ENCODE results near the gene PDSS2. TPM values are rescaled to one million over a fixed set of nuclear protein-coding genes. Genes with fewer than 3 reads are reported as not detected.

The PDSS2 gene
- total RNA-seq, 2 donors from 2014 or later: 8.2 to 13.7 TPM

DNA sequence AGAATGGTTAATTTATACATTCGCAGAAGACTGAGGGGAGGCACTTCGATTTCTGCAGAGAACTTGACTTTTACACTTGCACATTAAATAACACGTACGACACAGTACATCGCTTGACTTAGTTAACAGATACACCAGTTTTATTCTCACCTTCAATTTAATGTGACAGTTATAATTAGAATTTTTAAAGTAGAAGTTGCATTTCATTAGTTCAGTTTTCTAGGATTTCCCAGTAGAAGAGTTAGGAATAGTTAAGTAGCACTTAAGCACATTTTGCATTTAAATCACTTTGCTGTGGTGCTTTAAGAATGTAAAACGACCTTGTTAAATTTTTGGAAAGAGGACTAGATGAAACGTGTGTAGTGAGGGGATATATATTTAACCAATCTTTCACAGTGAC lies 342.4 kb downstream of the PDSS2 start:
- H3K36me3 ChIP-seq (ENCODE audit: control insufficient read depth, insufficient read depth, low read length): peaks cover 7% of the 10 kb centered on the region
- no peak overlapping the region for H3K9ac ChIP-seq (ENCODE audit: extremely low read depth, low read length, poor library complexity, severe bottlenecking)
- H3K27me3 ChIP-seq (ENCODE audit: control insufficient read depth, insufficient read depth, low read length, poor library complexity, severe bottlenecking): no peaks in the 10 kb centered on the region
- Mint-ChIP-seq H3K4me1 (peaks cover 37% of the 10 kb centered on the region), H3K9me3 (no peaks in the 10 kb centered on the region), H3K4me3 (peak overlapping the region; percentile 69), H3K36me3 (ENCODE audit: low read depth) (peaks cover 8% of the 10 kb centered on the region), H3K27ac (peak overlapping the region; percentile 94), H3K27me3 (ENCODE audit: insufficient read depth) (no peaks in the 10 kb centered on the region)
- TF ChIP-seq, protein P1, sequence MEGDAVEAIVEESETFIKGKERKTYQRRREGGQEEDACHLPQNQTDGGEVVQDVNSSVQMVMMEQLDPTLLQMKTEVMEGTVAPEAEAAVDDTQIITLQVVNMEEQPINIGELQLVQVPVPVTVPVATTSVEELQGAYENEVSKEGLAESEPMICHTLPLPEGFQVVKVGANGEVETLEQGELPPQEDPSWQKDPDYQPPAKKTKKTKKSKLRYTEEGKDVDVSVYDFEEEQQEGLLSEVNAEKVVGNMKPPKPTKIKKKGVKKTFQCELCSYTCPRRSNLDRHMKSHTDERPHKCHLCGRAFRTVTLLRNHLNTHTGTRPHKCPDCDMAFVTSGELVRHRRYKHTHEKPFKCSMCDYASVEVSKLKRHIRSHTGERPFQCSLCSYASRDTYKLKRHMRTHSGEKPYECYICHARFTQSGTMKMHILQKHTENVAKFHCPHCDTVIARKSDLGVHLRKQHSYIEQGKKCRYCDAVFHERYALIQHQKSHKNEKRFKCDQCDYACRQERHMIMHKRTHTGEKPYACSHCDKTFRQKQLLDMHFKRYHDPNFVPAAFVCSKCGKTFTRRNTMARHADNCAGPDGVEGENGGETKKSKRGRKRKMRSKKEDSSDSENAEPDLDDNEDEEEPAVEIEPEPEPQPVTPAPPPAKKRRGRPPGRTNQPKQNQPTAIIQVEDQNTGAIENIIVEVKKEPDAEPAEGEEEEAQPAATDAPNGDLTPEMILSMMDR (conservative IDR thresholded peaks at IDR 0.05): no peak
- H3K9me3 ChIP-seq (ENCODE audit: control insufficient read depth, low read length): no peaks in the 10 kb centered on the region
- DNase-seq: no peak
- H3K27ac ChIP-seq (ENCODE audit: low read depth, low read length): peak overlapping the region; percentile 96
- H3K4me3 ChIP-seq (ENCODE audit: low read length): peak overlapping the region; percentile 86
- peaks cover 12% of the 10 kb centered on the region for H3K4me1 ChIP-seq (ENCODE audit: control insufficient read depth, insufficient read depth, low read length)
- WGBS, 2 experiments (ENCODE audit: insufficient coverage in 1 of 2, insufficient read length in 1 of 2): 3% methylated on average over 6 of the region's 7 CpGs; no CpG with 5 or more reads in 1 of the 2 experiments

DNA sequence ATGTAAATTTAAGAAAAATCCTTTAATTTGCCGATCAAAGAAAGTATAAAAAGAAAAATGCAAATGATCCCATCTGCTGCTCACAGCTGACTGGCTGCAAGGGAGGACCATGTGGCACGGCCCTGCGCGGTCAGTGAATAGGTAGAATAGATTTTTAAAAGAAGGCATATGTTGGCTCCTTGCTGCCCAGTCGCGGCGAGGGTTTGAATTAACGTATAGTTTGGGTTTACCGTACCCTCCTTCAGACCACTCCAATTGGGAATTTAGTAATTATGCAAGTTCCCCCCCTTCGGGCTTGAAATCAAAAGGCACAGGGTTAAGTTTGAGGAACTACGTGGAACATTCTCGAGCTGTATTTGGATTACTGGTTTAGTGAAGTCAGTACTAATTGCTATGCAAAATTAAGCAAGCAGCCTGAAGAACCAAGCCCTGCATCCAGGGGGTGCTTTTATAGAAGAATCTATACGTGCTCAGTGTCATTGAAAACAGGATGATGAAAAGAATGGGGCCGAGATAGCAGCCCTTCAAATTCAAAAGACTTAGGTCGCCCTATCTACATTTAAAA lies 343.0 kb downstream of the PDSS2 start:
- no peaks in the 10 kb centered on the region for H3K27me3 ChIP-seq (ENCODE audit: control insufficient read depth, insufficient read depth, low read length, poor library complexity, severe bottlenecking)
- Mint-ChIP-seq H3K27me3 (ENCODE audit: insufficient read depth) (no peaks in the 10 kb centered on the region), H3K4me1 (peaks cover 32% of the 10 kb centered on the region), H3K4me3 (peak overlapping the region; percentile 69), H3K9me3 (no peaks in the 10 kb centered on the region), H3K27ac (peak overlapping the region; percentile 94), H3K36me3 (ENCODE audit: low read depth) (peaks cover 11% of the 10 kb centered on the region)
- H3K36me3 ChIP-seq (ENCODE audit: control insufficient read depth, insufficient read depth, low read length): peaks cover 8% of the 10 kb centered on the region
- H3K4me3 ChIP-seq (ENCODE audit: low read length): peak overlapping the region; percentile 86
- peak overlapping the region; percentile 73 for H3K9ac ChIP-seq (ENCODE audit: extremely low read depth, low read length, poor library complexity, severe bottlenecking)
- peaks cover 10% of the 10 kb centered on the region for H3K4me1 ChIP-seq (ENCODE audit: control insufficient read depth, insufficient read depth, low read length)
- WGBS, 2 experiments (ENCODE audit: insufficient coverage in 1 of 2, insufficient read length in 1 of 2): 0% methylated on average over 7 to 15 of the region's 15 CpGs
- peak; percentile 85 for DNase-seq
- H3K9me3 ChIP-seq (ENCODE audit: control insufficient read depth, low read length): no peaks in the 10 kb centered on the region
- TF ChIP-seq, protein P1 (conservative IDR thresholded peaks at IDR 0.05): peak; percentile 51
- H3K27ac ChIP-seq (ENCODE audit: low read depth, low read length): peak overlapping the region; percentile 96

DNA sequence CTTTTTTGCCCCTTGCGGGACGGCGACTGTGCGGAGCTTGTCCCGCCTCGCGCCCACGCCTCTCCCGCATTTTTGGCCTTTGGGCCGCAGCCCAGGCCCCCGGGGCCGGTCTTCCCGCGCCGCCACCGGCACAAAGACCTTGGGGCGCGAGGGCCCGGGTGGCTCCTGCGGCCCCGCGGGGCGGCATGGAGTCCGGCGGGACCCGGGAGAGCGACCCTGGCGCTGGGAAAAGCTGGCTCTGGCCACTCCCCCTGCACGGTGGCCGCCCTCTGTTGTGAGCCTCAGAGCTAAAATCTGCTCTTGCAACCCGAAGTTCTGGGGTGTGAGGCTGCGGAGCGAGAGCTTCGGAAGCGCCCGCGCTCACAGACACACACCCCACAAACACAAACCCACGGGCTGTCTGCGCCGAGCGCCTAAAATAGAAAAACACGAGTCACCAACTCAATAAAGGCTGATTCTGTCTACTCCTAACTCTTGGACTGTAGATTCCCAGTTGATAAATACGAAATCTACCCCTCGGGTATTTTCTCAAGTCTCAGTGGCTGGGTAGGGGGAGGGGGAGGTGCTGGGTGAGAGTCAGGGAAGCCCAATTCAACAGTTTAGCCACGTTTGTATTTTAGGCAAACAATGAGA lies 343.6 kb downstream of the PDSS2 start:
- Mint-ChIP-seq H3K9me3 (no peaks in the 10 kb centered on the region), H3K4me3 (peak overlapping the region; percentile 69), H3K4me1 (peaks cover 27% of the 10 kb centered on the region), H3K27ac (peak overlapping the region; percentile 94), H3K36me3 (ENCODE audit: low read depth) (peaks cover 11% of the 10 kb centered on the region), H3K27me3 (ENCODE audit: insufficient read depth) (no peaks in the 10 kb centered on the region)
- no peaks in the 10 kb centered on the region for H3K27me3 ChIP-seq (ENCODE audit: control insufficient read depth, insufficient read depth, low read length, poor library complexity, severe bottlenecking)
- peak; percentile 92 for DNase-seq
- H3K9ac ChIP-seq (ENCODE audit: extremely low read depth, low read length, poor library complexity, severe bottlenecking): peak overlapping the region; percentile 73
- H3K27ac ChIP-seq (ENCODE audit: low read depth, low read length): peak overlapping the region; percentile 96
- H3K36me3 ChIP-seq (ENCODE audit: control insufficient read depth, insufficient read depth, low read length): peaks cover 8% of the 10 kb centered on the region
- peaks cover 8% of the 10 kb centered on the region for H3K4me1 ChIP-seq (ENCODE audit: control insufficient read depth, insufficient read depth, low read length)
- TF ChIP-seq, protein P1 (conservative IDR thresholded peaks at IDR 0.05): no peak
- H3K9me3 ChIP-seq (ENCODE audit: control insufficient read depth, low read length): no peaks in the 10 kb centered on the region
- H3K4me3 ChIP-seq (ENCODE audit: low read length): peak overlapping the region; percentile 86
- 0 to 2% methylated on average over 11 to 45 of the region's 45 CpGs for WGBS, 2 experiments (ENCODE audit: insufficient coverage in 1 of 2, insufficient read length in 1 of 2)
